ENCODE data around the gene ASB1.

GRCh38 chr2:238412067-238412767 is 14.5 kb upstream of the ASB1 start:
- no peak for TF ChIP-seq POLR2AphosphoS5 (IDR thresholded peaks at IDR 0.05; ENCODE audit: low read depth, low read length)
- no peak for TF ChIP-seq POLR2A (IDR thresholded peaks at IDR 0.05; ENCODE audit: low read depth, low read length)
- TF ChIP-seq TAF1 (IDR thresholded peaks at IDR 0.05; ENCODE audit: borderline replicate concordance, low read depth, low read length), result no peak

Data from GM12892 (cell line).